Stomach (tissue), 9 donors: ENCODE results near the gene RGS19. TPM values are rescaled to one million over a fixed set of nuclear protein-coding genes. Genes with fewer than 3 reads are reported as not detected.
A peak's percentile ranks its signal among the peaks of the same experiment; 100 is the strongest.
"Not testable (repeated sequence)": the region's sequence is repeated elsewhere in the genome, so short reads cannot be mapped to it uniquely, and the experiment has no call there.

Source experiments
- DNase-seq, 2 donors: peaks; one replicate each; pipeline versions ENCODE4 v3.0.0 to v3.0.0-alpha.2; 2013 to 2019
- H3K27ac ChIP-seq, 5 donors: fragments of 200-600 bp in 4 of 5; sonication (generic) in 4 of 5; one replicate each; pipeline ENCODE4 v1.5.1; 2013 to 2019; ENCODE audit warnings: mild to moderate bottlenecking in 1 of 5, moderate library complexity in 1 of 5
- H3K27me3 ChIP-seq, 3 donors: fragments of 200-600 bp; sonication (generic); one replicate each; pipeline ENCODE4 v1.5.1; 2017 to 2019; ENCODE audit warnings: mixed run types in 1 of 3
- H3K36me3 ChIP-seq, 4 donors: fragments of 200-600 bp; sonication (generic); 1 replicate in 3 of 4; 2 replicates in 1 of 4; pipeline ENCODE4 v1.5.1; 2016 to 2019
- H3K4me1 ChIP-seq, 4 donors: fragments of 200-600 bp; sonication (generic); one replicate each; pipeline ENCODE4 v1.5.1; 2016 to 2019
- H3K4me3 ChIP-seq, 4 donors: fragments of 200-600 bp; sonication (generic) in 3 of 4; one replicate each; pipeline ENCODE4 v1.5.1; 2016 to 2019; ENCODE audit warnings: mild to moderate bottlenecking in 1 of 4
- H3K9me3 ChIP-seq, 4 donors: fragments of 200-600 bp; sonication (generic); one replicate each; pipeline ENCODE4 v1.5.1; 2016 to 2019
- CTCF ChIP-seq, 7 experiments: fragments of 450-650 bp in 4 of 7; fragments of 200-600 bp in 3 of 7; sonication (generic) in 3 of 7; IDR thresholded peaks; one replicate each; pipeline ENCODE4 v1.5.1; 2016 to 2019; ENCODE audit warnings: antibody characterized with exemption in 7 of 7, control low read depth in 2 of 7, mild to moderate bottlenecking in 1 of 7
- EP300 ChIP-seq: sonication (generic); formaldehyde crosslinking; IDR thresholded peaks from one replicate; pipeline ENCODE4 v1.6.1; 2017; ENCODE audit warnings: antibody characterized with exemption
- POLR2A ChIP-seq, 4 donors: fragments of 450-650 bp; IDR thresholded peaks; one replicate each; pipeline ENCODE4 v1.6.1; 2016; ENCODE audit warnings: antibody characterized with exemption in 4 of 4, control low read depth in 2 of 4, mild to moderate bottlenecking in 1 of 4, moderate library complexity in 1 of 4
- POLR2AphosphoS5 ChIP-seq, 3 donors: sonication (generic); formaldehyde crosslinking; IDR thresholded peaks; one replicate each; pipeline ENCODE4 v1.6.1; 2016; ENCODE audit warnings: antibody characterized with exemption in 3 of 3
- WGBS, 5 donors: extraction: QIAGEN DNeasy Blood & Tissue Kit in 3 of 5; methylation state at CpG; one replicate each; pipeline versions ENCODE4 v1.1.5 to v1.1.7; 2013 to 2018; 5-methylcytosine and 5-hydroxymethylcytosine counted together
- intact Hi-C: fragments of 100-400 bp; cut with DNase I; formaldehyde crosslinking; loops from one replicate; pipeline ENCODE4 v1.15.1; 2023; ENCODE audit warnings: low total_unique reads
- polyA plus RNA-seq, 3 donors: library from polyadenylated mRNA; stranded (reverse); fragments of 200-250 nt; gene quantifications; one replicate each; pipeline ENCODE4 v1.2.3, GENCODE V29; 2013
- total RNA-seq, 5 donors: library from RNA; depleted of rRNA; stranded (reverse); fragments of >200 nt; gene quantifications; one replicate each; pipeline versions ENCODE4 v1.1.0 to v1.2.3, GENCODE V29; 2014 to 2016
- donor health status: healthy with polysubstance abuse.
- donor health status: Bipolar disorder and iron deficiency.
- donor health status: healthy.

RGS19 gene
- total and polyA plus RNA-seq, 8 donors, result 3.1 to 17.2 (median 10.1) TPM; not detected in 3

GRCh38 chr20:64119681-64120341 lies 40.5 kb upstream of the RGS19 start:
- peaks cover 0 to 12% (median 10%) of the 10 kb centered on the region in 4 donors for H3K4me1 ChIP-seq
- peak in 1 of 2 donors; percentile 33 for DNase-seq
- 57 to 67% (median 63%) methylated on average over 10 to 14 of the region's 14 CpGs for WGBS, 5 donors
- H3K27me3 ChIP-seq, result peaks cover 0 to 45% (median 16%) of the 10 kb centered on the region in 3 donors
- no peaks in the 10 kb centered on the region for H3K36me3 ChIP-seq
- H3K27ac ChIP-seq, result no peak overlapping the region
- H3K9me3 ChIP-seq, result no peaks in the 10 kb centered on the region
- H3K4me3 ChIP-seq, result peak overlapping the region in 3 of 4 donors; percentile 16 to 36 (median 30)
- intact Hi-C loops, result no loop called here
- no peak for TF ChIP-seq POLR2AphosphoS5 (IDR thresholded peaks at IDR 0.05)
- TF ChIP-seq POLR2A (IDR thresholded peaks at IDR 0.05), result no peak
- no peak for TF ChIP-seq EP300
- no peak for TF ChIP-seq CTCF (IDR thresholded peaks at IDR 0.05)

- no peak for DNase-seq
- 77 to 85% (median 79%) methylated on average over 7 to 8 of the region's 8 CpGs for WGBS, 5 donors
- H3K4me3 ChIP-seq, result no peak overlapping the region
- no peak overlapping the region for H3K27ac ChIP-seq
- H3K36me3 ChIP-seq, result no peaks in the 10 kb centered on the region
- no peaks in the 10 kb centered on the region for H3K9me3 ChIP-seq
- TF ChIP-seq POLR2AphosphoS5 (IDR thresholded peaks at IDR 0.05) (no peak), EP300 (no peak), POLR2A (IDR thresholded peaks at IDR 0.05) (no peak), CTCF (IDR thresholded peaks at IDR 0.05) (no peak)
- peaks cover 0 to 12% (median 10%) of the 10 kb centered on the region in 4 donors for H3K4me1 ChIP-seq
- intact Hi-C loops, result no loop called here
- H3K27me3 ChIP-seq, result peaks cover 0 to 42% (median 16%) of the 10 kb centered on the region in 3 donors
These were observed 40.0 kb upstream of the RGS19 start for GRCh38 chr20:64119301-64119680.

- peaks cover 0 to 28% (median 16%) of the 10 kb centered on the region in 3 donors for H3K27me3 ChIP-seq
- DNase-seq, H3K9me3 ChIP-seq, intact Hi-C loops, H3K27ac ChIP-seq, H3K4me3 ChIP-seq, H3K36me3 ChIP-seq: not testable (repeated sequence)
- 54 to 100% (median 85%) methylated on average over 2 to 6 of the region's 6 CpGs; no CpG with 5 or more reads in 1 of the 5 donors for WGBS, 5 donors
- peaks cover 0 to 12% (median 10%) of the 10 kb centered on the region in 4 donors for H3K4me1 ChIP-seq
These were observed 38.1 kb upstream of the RGS19 start for GRCh38 chr20:64117432-64117777.

- H3K4me1 ChIP-seq, result peaks cover 0 to 12% (median 10%) of the 10 kb centered on the region in 4 donors
- DNase-seq, result peak in 1 of 2 donors; percentile 23
- no peaks in the 10 kb centered on the region for H3K36me3 ChIP-seq
- no peak for TF ChIP-seq CTCF (IDR thresholded peaks at IDR 0.05)
- no peak for TF ChIP-seq EP300
- TF ChIP-seq POLR2AphosphoS5 (IDR thresholded peaks at IDR 0.05), result no peak
- no peak for TF ChIP-seq POLR2A (IDR thresholded peaks at IDR 0.05)
- no peaks in the 10 kb centered on the region for H3K9me3 ChIP-seq
- intact Hi-C loops, result no loop called here
- no peak overlapping the region for H3K4me3 ChIP-seq
- no peak overlapping the region for H3K27ac ChIP-seq
- WGBS, 5 donors, result 68 to 79% (median 72%) methylated on average over 15 to 17 of the region's 17 CpGs
- H3K27me3 ChIP-seq, result peaks cover 0 to 22% (median 11%) of the 10 kb centered on the region in 3 donors
These were observed 37.5 kb upstream of the RGS19 start for GRCh38 chr20:64116541-64117431.
